K562 (cell line): Measurements from ENCODE around the gene RSPH9. TPM values are rescaled to one million over a fixed set of nuclear protein-coding genes. Genes with fewer than 3 reads are reported as not detected.

Experiments
- ARID4B ChIP-seq: sonication (generic); formaldehyde crosslinking; IDR thresholded peaks from 2 replicates; pipeline ENCODE4 v1.8.0; 2022; ENCODE audit warnings: mild to moderate bottlenecking, missing genetic modification reagents
- CEBPG ChIP-seq, 3 experiments: fragments of 200-800 bp in 1 of 3; sonication (Bioruptor generic) in 1 of 3; sonication (generic) in 1 of 3; formaldehyde crosslinking in 1 of 3; IDR thresholded peaks in 2 of 3; conservative IDR thresholded peaks in 1 of 3; 2 replicates each; pipeline versions ENCODE4 v1.6.1 to v1.8.0; 2016 to 2022; ENCODE audit warnings: missing compliant biosample characterization in 2 of 3, missing genetic modification characterization in 2 of 3, mild to moderate bottlenecking in 1 of 3, missing genetic modification reagents in 1 of 3
- POLR2AphosphoS2 ChIP-seq: IDR thresholded peaks from 2 replicates; pipeline ENCODE4 v1.6.1; 2012; ENCODE audit warnings: low read length, improper control_type of control experiment
- POLR2G ChIP-seq: fragments of 200-400 bp; formaldehyde crosslinking; IDR thresholded peaks from 2 replicates; pipeline ENCODE4 v1.6.1; 2017; ENCODE audit warnings: low read depth, mild to moderate bottlenecking, antibody characterized with exemption, low read length, moderate library complexity
- RBBP5 ChIP-seq: fragments of 200-600 bp; sonication (generic); IDR thresholded peaks from 2 replicates; pipeline ENCODE4 v1.6.1; 2012; ENCODE audit warnings: borderline replicate concordance, mild to moderate bottlenecking, low read length, control low read depth, inconsistent platforms; ENCODE audit not compliant: insufficient read depth, poor library complexity, severe bottlenecking
- RBFOX2 ChIP-seq: fragments of 200-400 bp; formaldehyde crosslinking; IDR thresholded peaks from 2 replicates; pipeline ENCODE4 v1.6.1; 2017; ENCODE audit warnings: low read depth, mild to moderate bottlenecking, low read length, moderate library complexity
- polyA plus RNA-seq, 8 experiments: library from polyadenylated mRNA; depleted of rRNA in 4 of 8; stranded (reverse) in 5 of 8; unstranded in 3 of 8; fragments of >200 nt; fragmentation: Nextera tagmentation in 2 of 8; fragmentation: Illumina TruSeq in 1 of 8; extraction: Ambion mirVana in 2 of 8; extraction: Trizol in 1 of 8; gene quantifications; 2 replicates each; pipeline versions ENCODE4 v1.2.1 to v1.2.3, GENCODE V29; 2011 to 2014; ENCODE audit warnings: inconsistent platforms in 1 of 8, missing spikeins in 1 of 8
- total RNA-seq, 7 experiments: library from RNA; depleted of rRNA in 6 of 7; stranded (reverse); fragments of >200 nt in 6 of 7; fragmentation: Illumina TruSeq in 2 of 7; extraction: Trizol in 2 of 7; gene quantifications; 2 replicates each; pipeline versions ENCODE4 v1.2.1 to v1.2.3, GENCODE V29; 2011 to 2021; ENCODE audit warnings: low replicate concordance in 1 of 7

The RSPH9 gene
- total and polyA plus RNA-seq, 9 of the 15 experiments (the other 6 are each of a cell fraction or from before 2014, with no cell fraction given), result 0.05 to 0.60 (median 0.39) TPM; not detected in 6

DNA sequence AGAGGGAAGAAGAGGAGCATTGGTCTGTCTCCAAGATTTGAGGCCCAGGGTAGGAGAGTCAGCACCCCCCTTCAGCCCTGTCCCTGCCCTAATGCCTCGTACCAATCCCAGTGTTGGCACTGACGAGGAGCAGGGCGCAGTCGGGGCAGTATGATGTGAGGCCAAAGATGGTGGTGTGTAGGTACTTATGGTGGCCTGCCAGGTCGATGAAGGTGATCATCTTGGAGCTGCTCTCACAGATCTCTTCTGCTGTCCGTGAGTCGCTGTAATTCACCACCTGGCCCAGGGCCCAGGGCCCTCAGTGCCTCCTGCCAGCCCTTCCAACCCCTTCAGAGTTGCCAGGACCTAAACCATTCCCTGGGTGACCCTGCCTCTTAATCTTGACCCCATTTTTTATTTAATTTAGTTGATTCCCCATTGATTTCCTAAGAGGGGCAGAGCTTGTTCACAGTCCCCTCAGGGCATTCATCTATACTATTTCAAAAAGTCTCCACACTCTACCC is 20.0 kb upstream of the RSPH9 start (continued):
- TF ChIP-seq ARID4B (CRISPR knock-in tag) (0 out of 2 replicates have a peak, but pooled peaks have one; percentile 25), CEBPG (CRISPR knock-in tag; IDR thresholded peaks at IDR 0.05) (peak; percentile 41), CEBPG (tag; conservative IDR thresholded peaks at IDR 0.05 in 1 of 2, IDR thresholded peaks at IDR 0.05 in 1 of 2) (no peak), RBBP5 (no peak), POLR2AphosphoS2 (0 out of 2 replicates have a peak, but pooled peaks have one; percentile 4), RBFOX2 (peak; percentile 81), POLR2G (no peak; the same call in none of the 2 replicates)
